Measurements from ENCODE around the gene RDX. TPM values are rescaled to one million over a fixed set of nuclear protein-coding genes. Genes with fewer than 3 reads are reported as not detected.

Gene RDX
- total RNA-seq, 1 donor from 2014 or later: 115 TPM

GRCh38 chr11:110200836-110201235 lies 95.6 kb downstream of the RDX start:
- TF ChIP-seq, protein P1, sequence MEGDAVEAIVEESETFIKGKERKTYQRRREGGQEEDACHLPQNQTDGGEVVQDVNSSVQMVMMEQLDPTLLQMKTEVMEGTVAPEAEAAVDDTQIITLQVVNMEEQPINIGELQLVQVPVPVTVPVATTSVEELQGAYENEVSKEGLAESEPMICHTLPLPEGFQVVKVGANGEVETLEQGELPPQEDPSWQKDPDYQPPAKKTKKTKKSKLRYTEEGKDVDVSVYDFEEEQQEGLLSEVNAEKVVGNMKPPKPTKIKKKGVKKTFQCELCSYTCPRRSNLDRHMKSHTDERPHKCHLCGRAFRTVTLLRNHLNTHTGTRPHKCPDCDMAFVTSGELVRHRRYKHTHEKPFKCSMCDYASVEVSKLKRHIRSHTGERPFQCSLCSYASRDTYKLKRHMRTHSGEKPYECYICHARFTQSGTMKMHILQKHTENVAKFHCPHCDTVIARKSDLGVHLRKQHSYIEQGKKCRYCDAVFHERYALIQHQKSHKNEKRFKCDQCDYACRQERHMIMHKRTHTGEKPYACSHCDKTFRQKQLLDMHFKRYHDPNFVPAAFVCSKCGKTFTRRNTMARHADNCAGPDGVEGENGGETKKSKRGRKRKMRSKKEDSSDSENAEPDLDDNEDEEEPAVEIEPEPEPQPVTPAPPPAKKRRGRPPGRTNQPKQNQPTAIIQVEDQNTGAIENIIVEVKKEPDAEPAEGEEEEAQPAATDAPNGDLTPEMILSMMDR (conservative IDR thresholded peaks at IDR 0.05): no peak
- Mint-ChIP-seq H3K4me1 (ENCODE audit: unreplicated experiment) (peaks cover 12% of the 10 kb centered on the region), H3K27me3 (no peaks in the 10 kb centered on the region), H3K36me3 (no peaks in the 10 kb centered on the region), H3K27ac (no peak overlapping the region), H3K9me3 (no peaks in the 10 kb centered on the region), H3K4me3 (no peak overlapping the region)
- DNase-seq (ENCODE audit: extremely low spot score, unreplicated experiment): no peak

DNA sequence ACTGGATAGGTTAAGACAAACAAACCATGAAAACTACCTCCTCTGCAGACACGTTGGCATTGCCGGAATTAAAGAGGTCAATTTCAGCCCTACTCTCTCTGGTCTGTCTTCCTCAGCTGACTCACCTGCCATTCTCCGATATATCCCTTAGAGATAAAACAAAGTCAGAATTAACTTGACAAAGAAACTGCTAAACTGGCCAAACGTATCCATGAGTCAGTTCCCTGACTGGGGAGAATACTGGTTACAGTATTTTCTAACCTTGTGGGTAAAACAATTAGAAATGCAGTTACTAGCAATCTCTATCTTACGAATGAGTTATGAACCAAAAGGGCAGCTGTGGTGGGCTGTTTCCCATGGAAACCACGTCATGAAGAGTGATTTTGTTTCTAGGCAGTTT lies 96.2 kb downstream of the RDX start:
- DNase-seq (ENCODE audit: extremely low spot score, unreplicated experiment): no peak
- peaks cover 12% of the 10 kb centered on the region for H3K4me1 Mint-ChIP-seq (ENCODE audit: unreplicated experiment)
- H3K27me3 Mint-ChIP-seq: no peaks in the 10 kb centered on the region
- H3K4me3 Mint-ChIP-seq: no peak overlapping the region
- TF ChIP-seq, protein P1 (conservative IDR thresholded peaks at IDR 0.05): no peak
- no peak overlapping the region for H3K27ac Mint-ChIP-seq
- H3K9me3 Mint-ChIP-seq: no peaks in the 10 kb centered on the region
- no peaks in the 10 kb centered on the region for H3K36me3 Mint-ChIP-seq

GRCh38 chr11:110199184-110199981 lies 97.0 kb downstream of the RDX start:
- Mint-ChIP-seq H3K36me3 (no peaks in the 10 kb centered on the region), H3K9me3 (no peaks in the 10 kb centered on the region), H3K4me1 (ENCODE audit: unreplicated experiment) (peaks cover 12% of the 10 kb centered on the region), H3K27ac (no peak overlapping the region), H3K4me3 (no peak overlapping the region), H3K27me3 (no peaks in the 10 kb centered on the region)
- DNase-seq (ENCODE audit: extremely low spot score, unreplicated experiment): no peak
- TF ChIP-seq, protein P1 (conservative IDR thresholded peaks at IDR 0.05): no peak

DNA sequence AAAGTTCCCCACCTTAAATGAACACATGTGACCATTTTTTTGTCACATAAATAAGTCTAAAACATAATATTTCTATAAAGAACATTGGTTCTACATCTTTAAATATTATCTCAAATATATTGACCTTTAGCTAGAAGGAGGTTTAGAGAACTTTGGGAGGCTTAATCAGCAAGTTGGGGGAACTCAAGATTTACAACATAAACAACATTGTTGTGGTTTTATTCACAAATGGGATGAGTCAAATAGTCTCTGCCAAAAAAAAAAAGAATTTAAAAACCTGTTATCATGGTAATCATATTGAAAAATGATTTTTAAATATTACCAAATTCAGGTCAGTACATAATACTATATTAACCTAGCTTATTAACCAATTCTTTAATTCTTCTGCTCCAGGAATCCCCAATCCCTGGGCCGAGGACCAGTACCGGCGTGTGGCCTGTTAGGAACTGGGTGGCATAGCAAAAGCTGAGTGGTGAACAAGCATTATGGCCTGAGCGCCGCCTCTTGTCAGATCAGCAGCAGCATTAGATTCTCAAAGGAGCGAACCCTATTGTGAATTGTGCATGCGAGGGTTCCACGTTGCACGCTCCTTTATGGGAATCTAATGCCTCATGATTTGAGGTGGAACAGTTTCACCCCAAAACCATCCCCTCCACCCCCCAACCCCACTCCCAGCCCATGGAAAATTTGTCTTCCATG lies 98.2 kb downstream of the RDX start:
- H3K36me3 Mint-ChIP-seq: no peaks in the 10 kb centered on the region
- no peak overlapping the region for H3K4me3 Mint-ChIP-seq
- DNase-seq (ENCODE audit: extremely low spot score, unreplicated experiment): no peak

GRCh38 chr11:110196884-110197420 lies 99.5 kb downstream of the RDX start:
- no peaks in the 10 kb centered on the region for H3K27me3 Mint-ChIP-seq

More for the DNA sequence above, 98.2 kb downstream of the RDX start:
- no peak overlapping the region for H3K27ac Mint-ChIP-seq
- TF ChIP-seq, protein P1 (conservative IDR thresholded peaks at IDR 0.05): no peak
- H3K9me3 Mint-ChIP-seq: no peaks in the 10 kb centered on the region
- H3K27me3 Mint-ChIP-seq: no peaks in the 10 kb centered on the region
- H3K4me1 Mint-ChIP-seq (ENCODE audit: unreplicated experiment): peaks cover 12% of the 10 kb centered on the region

More at GRCh38 chr11:110196884-110197420, 99.5 kb downstream of the RDX start:
- Mint-ChIP-seq H3K4me1 (ENCODE audit: unreplicated experiment) (peaks cover 12% of the 10 kb centered on the region), H3K4me3 (no peak overlapping the region), H3K27ac (peak overlapping the region; percentile 92), H3K9me3 (no peaks in the 10 kb centered on the region), H3K36me3 (no peaks in the 10 kb centered on the region)
- TF ChIP-seq, protein P1 (conservative IDR thresholded peaks at IDR 0.05): no peak
- DNase-seq (ENCODE audit: extremely low spot score, unreplicated experiment): no peak
